Body of pancreas (tissue), 4 donors: ENCODE measurements around the gene TEAD4. TPM values are rescaled to one million over a fixed set of nuclear protein-coding genes. Genes with fewer than 3 reads are reported as not detected.

Experiments
- ATAC-seq: fragments of 150-250 bp; one replicate; pipeline ENCODE4 v1.9.1; 2016
- DNase-seq, 4 donors: peaks; one replicate each; pipeline ENCODE4 v3.0.0-alpha.2; 2019
- H3K27ac ChIP-seq, 4 donors: fragments of 200-600 bp; sonication (generic); 1 replicate in 3 of 4; 2 replicates in 1 of 4; pipeline versions ENCODE4 v1.5.1 to v1.6.1; 2016 to 2019; ENCODE audit warnings: mild to moderate bottlenecking in 1 of 4, mixed read lengths in 1 of 4, moderate library complexity in 1 of 4
- H3K27me3 ChIP-seq, 2 donors: fragments of 200-600 bp; sonication (generic); one replicate each; pipeline ENCODE4 v1.6.0; 2016; ENCODE audit warnings: mild to moderate bottlenecking in 1 of 2
- H3K36me3 ChIP-seq, 2 donors: fragments of 200-600 bp; sonication (generic); replicated peaks in 1 of 2; 2 replicates each; pipeline ENCODE4 v1.5.1; 2016; ENCODE audit warnings: low read depth in 2 of 2; ENCODE audit not compliant: insufficient read depth in 1 of 2
- H3K4me1 ChIP-seq: fragments of 200-600 bp; sonication (generic); one replicate; pipeline ENCODE4 v1.6.0; 2016
- H3K4me3 ChIP-seq, 2 donors: fragments of 200-600 bp; sonication (generic); 1 replicate in 1 of 2; 2 replicates in 1 of 2; pipeline ENCODE4 v1.5.1; 2016 to 2019
- H3K9me3 ChIP-seq, 3 donors: fragments of 200-600 bp; sonication (generic); 1 replicate in 2 of 3; 2 replicates in 1 of 3; pipeline ENCODE4 v1.5.1; 2016
- POLR2A ChIP-seq, 3 donors: fragments of 450-650 bp; IDR thresholded peaks; one replicate each; pipeline ENCODE4 v1.6.1; 2016; ENCODE audit warnings: antibody characterized with exemption in 3 of 3, mild to moderate bottlenecking in 2 of 3
- WGBS, 2 donors: methylation state at CpG; one replicate each; pipeline ENCODE4 v1.1.5; 2017; 5-methylcytosine and 5-hydroxymethylcytosine counted together
- intact Hi-C: fragments of 100-400 bp; cut with DNase I; formaldehyde crosslinking; loops from one replicate; pipeline ENCODE4 v1.15.1; 2023
- total RNA-seq, 2 donors: library from RNA; depleted of rRNA; stranded (reverse); fragments of >200 nt; gene quantifications; one replicate each; pipeline ENCODE4 v1.1.0, GENCODE V29; 2016
- TF ChIP-seq, protein P1 (sequence below), 7 experiments: fragments of 450-650 bp in 4 of 7; fragments of 200-600 bp in 3 of 7; sonication (generic) in 3 of 7; IDR thresholded peaks; one replicate each; pipeline ENCODE4 v1.5.1; 2016 to 2019; ENCODE audit warnings: antibody characterized with exemption in 7 of 7

The TEAD4 gene
- total RNA-seq, 2 donors from 2014 or later = 25.1 to 28.5 TPM

DNA sequence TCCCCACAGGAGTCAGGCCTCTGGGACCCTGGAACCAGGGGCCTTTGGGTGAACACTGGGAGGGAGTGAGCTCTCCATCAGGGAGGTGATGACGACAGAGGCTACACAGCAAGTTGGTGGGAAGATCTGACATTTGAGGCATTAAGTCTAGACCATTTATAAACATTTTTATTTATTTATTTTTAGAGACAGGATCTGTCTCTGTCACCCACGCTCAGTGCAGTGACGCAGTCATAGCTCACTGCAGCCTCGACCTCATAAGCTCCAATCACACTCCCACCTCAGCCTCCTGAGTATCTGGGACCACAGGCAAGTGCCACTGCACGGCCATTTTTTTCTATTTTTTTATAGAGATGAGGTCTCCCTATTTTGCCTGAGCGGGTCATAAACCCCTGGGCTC lies 53.6 kb downstream of the TEAD4 start:
- Histone ChIP-seq H3K9me3 (no peaks in the 10 kb centered on the region), H3K4me3 (no peak overlapping the region), H3K4me1 (no peaks in the 10 kb centered on the region), H3K36me3 (peaks cover 0 to 8% of the 10 kb centered on the region in 2 donors), H3K27me3 (no peaks in the 10 kb centered on the region), H3K27ac (no peak overlapping the region)
- WGBS, 2 donors = 93 to 94% methylated on average over 6 of the region's 6 CpGs
- intact Hi-C loops = no loop called here
- DNase-seq = no peak
- TF ChIP-seq POLR2A (IDR thresholded peaks at IDR 0.05) = no peak
- TF ChIP-seq, protein P1, sequence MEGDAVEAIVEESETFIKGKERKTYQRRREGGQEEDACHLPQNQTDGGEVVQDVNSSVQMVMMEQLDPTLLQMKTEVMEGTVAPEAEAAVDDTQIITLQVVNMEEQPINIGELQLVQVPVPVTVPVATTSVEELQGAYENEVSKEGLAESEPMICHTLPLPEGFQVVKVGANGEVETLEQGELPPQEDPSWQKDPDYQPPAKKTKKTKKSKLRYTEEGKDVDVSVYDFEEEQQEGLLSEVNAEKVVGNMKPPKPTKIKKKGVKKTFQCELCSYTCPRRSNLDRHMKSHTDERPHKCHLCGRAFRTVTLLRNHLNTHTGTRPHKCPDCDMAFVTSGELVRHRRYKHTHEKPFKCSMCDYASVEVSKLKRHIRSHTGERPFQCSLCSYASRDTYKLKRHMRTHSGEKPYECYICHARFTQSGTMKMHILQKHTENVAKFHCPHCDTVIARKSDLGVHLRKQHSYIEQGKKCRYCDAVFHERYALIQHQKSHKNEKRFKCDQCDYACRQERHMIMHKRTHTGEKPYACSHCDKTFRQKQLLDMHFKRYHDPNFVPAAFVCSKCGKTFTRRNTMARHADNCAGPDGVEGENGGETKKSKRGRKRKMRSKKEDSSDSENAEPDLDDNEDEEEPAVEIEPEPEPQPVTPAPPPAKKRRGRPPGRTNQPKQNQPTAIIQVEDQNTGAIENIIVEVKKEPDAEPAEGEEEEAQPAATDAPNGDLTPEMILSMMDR (IDR thresholded peaks at IDR 0.05) = no peak
- ATAC-seq = no peak

DNA sequence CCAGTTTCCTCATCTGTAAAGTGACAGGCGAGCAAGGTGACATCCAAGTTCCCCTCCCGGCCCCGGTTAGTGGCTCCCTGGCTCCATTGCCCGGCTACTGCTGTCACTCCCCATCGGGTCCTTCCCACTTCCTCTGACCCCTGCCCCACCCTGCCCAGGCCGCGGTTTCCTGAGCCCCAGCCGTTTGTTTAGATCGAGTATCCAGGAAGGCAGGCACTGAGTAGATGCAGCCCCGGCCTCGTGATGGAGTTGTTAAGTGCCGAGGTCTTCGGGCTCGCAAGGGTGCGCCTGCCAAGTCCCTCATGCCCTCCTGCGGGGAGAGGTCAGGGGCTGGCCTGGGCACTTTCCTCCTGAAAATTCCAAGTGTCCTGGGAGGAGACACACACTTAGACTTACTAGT lies 55.4 kb downstream of the TEAD4 start:
- DNase-seq (no peak), ATAC-seq (no peak)
- TF ChIP-seq, protein P1 (IDR thresholded peaks at IDR 0.05) = no peak
- intact Hi-C loops = no loop called here
- Histone ChIP-seq H3K4me3 (no peak overlapping the region), H3K27me3 (no peaks in the 10 kb centered on the region), H3K4me1 (no peaks in the 10 kb centered on the region), H3K36me3 (peaks cover 0 to 12% of the 10 kb centered on the region in 2 donors), H3K27ac (no peak overlapping the region), H3K9me3 (no peaks in the 10 kb centered on the region)
- WGBS, 2 donors = 73 to 82% methylated on average over 15 to 16 of the region's 16 CpGs

DNA sequence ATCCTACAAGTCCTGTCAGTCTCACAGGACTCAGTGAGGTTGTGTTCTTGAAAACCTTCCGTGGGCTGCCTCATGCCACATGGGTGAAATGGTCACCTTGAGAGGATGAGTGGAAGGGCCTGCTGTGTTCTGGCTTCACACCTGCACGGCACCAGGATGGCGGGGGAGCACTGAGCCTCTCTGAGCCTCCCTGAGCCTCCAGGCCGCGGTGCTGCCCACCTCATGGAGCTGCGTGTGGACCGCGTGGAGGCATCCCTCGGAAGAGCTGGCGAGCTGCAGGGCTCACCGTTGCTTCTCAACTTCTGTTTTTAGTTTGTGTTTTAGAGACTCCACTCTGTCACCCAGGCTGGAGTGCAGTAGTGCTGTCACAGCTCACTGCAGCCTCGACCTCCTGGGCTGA lies 56.2 kb downstream of the TEAD4 start:
- peaks cover 0 to 12% of the 10 kb centered on the region in 2 donors for H3K36me3 ChIP-seq
- no peaks in the 10 kb centered on the region for H3K9me3 ChIP-seq
- TF ChIP-seq, protein P1 (IDR thresholded peaks at IDR 0.05) = no peak
- TF ChIP-seq POLR2A (IDR thresholded peaks at IDR 0.05) = no peak
- H3K27me3 ChIP-seq = no peaks in the 10 kb centered on the region
- ATAC-seq = no peak
- no peaks in the 10 kb centered on the region for H3K4me1 ChIP-seq
- no peak overlapping the region for H3K4me3 ChIP-seq
- intact Hi-C loops = no loop called here
- H3K27ac ChIP-seq = no peak overlapping the region
- no peak for DNase-seq
- WGBS, 2 donors = 94 to 96% methylated on average over 11 to 12 of the region's 12 CpGs

DNA sequence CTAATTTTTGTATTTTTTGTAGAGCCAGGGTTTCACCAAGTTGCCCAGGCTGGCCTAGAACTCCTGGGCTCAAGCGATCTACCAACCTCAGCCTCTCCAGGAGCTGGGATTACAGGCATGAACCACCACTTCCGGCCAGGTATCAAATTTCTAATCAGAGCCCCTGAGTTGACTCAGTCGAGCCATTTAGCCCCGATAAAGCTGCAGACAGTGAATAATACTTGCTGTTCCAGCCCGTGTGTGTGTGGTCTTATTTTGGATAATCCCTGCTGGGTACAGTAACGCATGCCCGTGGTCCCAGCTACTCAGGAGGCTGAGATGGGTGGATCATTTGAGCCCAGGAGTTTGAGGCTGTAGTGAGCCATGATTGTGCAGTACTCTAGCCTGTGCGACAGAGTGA lies 57.0 kb downstream of the TEAD4 start:
- Histone ChIP-seq H3K36me3 (peaks cover 0 to 12% of the 10 kb centered on the region in 2 donors), H3K9me3 (no peaks in the 10 kb centered on the region), H3K4me3 (no peak overlapping the region), H3K27ac (no peak overlapping the region), H3K27me3 (no peaks in the 10 kb centered on the region), H3K4me1 (no peaks in the 10 kb centered on the region)
- DNase-seq (no peak), ATAC-seq (no peak)
- no peak for TF ChIP-seq POLR2A (IDR thresholded peaks at IDR 0.05)
- TF ChIP-seq, protein P1 (IDR thresholded peaks at IDR 0.05) = no peak
- intact Hi-C loops = no loop called here
- WGBS, 2 donors = 70 to 80% methylated on average over 5 to 8 of the region's 8 CpGs

DNA sequence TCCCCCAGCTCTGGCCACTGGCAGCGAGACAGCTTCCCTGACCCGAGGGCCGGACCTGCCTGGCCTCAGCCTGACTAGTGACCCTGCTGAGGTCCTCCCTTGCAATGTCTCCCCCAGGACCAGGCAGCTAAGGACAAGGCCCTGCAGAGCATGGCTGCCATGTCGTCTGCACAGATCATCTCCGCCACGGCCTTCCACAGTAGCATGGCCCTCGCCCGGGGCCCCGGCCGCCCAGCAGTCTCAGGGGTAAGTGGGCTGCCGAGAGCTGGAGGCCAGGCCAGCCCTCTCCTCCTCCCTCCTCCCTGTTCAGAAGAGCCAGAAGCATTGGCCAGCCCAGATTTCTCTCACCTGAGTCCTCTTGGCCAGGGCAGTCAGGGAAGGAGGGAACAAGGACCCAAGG lies 58.1 kb downstream of the TEAD4 start:
- WGBS, 2 donors = 96 to 100% methylated on average over 5 of the region's 11 CpGs
- DNase-seq (no peak), ATAC-seq (no peak)
- Histone ChIP-seq H3K27me3 (no peaks in the 10 kb centered on the region), H3K4me3 (no peak overlapping the region), H3K27ac (no peak overlapping the region), H3K9me3 (no peaks in the 10 kb centered on the region), H3K36me3 (peaks cover 0 to 14% of the 10 kb centered on the region in 2 donors), H3K4me1 (no peaks in the 10 kb centered on the region)
- TF ChIP-seq, protein P1 (IDR thresholded peaks at IDR 0.05) = no peak
- no peak for TF ChIP-seq POLR2A (IDR thresholded peaks at IDR 0.05)
- intact Hi-C loops = no loop called here
